ENCODE measurements around the gene PKN1. TPM values are rescaled to one million over a fixed set of nuclear protein-coding genes. Genes with fewer than 3 reads are reported as not detected.

Gene PKN1
- polyA plus RNA-seq, 3 donors, result 49.5 to 119 (median 49.6) TPM

- Histone ChIP-seq H4K20me1 (ENCODE audit: insufficient read depth, low read length) (peaks cover 100% of the 10 kb centered on the region), H3K4me2 (replicated peaks; ENCODE audit: extremely low read depth, low read length, poor library complexity, severe bottlenecking) (no peak overlapping the region), H3K9ac (ENCODE audit: insufficient read depth, low read length, poor library complexity, severe bottlenecking) (no peak overlapping the region), H3K4me1 (ENCODE audit: control insufficient read depth in 1 of 2, insufficient read depth in 2 of 2, low read length in 2 of 2) (peaks cover 3 to 8% of the 10 kb centered on the region in 2 donors), H2AFZ (ENCODE audit: insufficient read depth, low read depth, low read length, poor library complexity, severe bottlenecking) (no peak overlapping the region), H3K36me3 (replicated peaks in 1 of 2; ENCODE audit: control insufficient read depth in 1 of 2, insufficient read depth in 2 of 2, low read length in 2 of 2) (peaks cover 86 to 95% of the 10 kb centered on the region in 2 donors), H3K4me3 (replicated peaks in 1 of 3; ENCODE audit: low read depth in 2 of 3, low read length in 3 of 3) (no peak overlapping the region), H3K27me3 (ENCODE audit: control insufficient read depth in 2 of 2, insufficient read depth in 2 of 2, low read length in 2 of 2) (no peaks in the 10 kb centered on the region), H3K27ac (ENCODE audit: low read depth in 1 of 2, low read length in 2 of 2) (no peak overlapping the region), H3K9me3 (replicated peaks in 1 of 2; ENCODE audit: control insufficient read depth in 1 of 2, insufficient read depth in 1 of 2, low read length in 2 of 2) (no peaks in the 10 kb centered on the region), H3K79me2 (ENCODE audit: insufficient read depth, low read length) (peaks cover 74% of the 10 kb centered on the region)
- H3K36me3 Mint-ChIP-seq, result peaks cover 67 to 91% of the 10 kb centered on the region in 2 donors
- H3K27me3 Mint-ChIP-seq (ENCODE audit: low read depth in 3 of 3), result peaks cover 0 to 2% (median 0%) of the 10 kb centered on the region in 3 donors
- no peak for TF ChIP-seq CTCF (IDR thresholded peaks at IDR 0.05)
- H3K4me3 Mint-ChIP-seq, result no peak overlapping the region
- intact Hi-C loops (cut with micrococcal nuclease), result loop anchor here in 1 of 2 donors (10.0 kb wide), 1 partner anchor 265 kb away; no protein-coding TSS in a partner anchor
- 94% methylated on average over 38 of the region's 38 CpGs for WGBS (ENCODE audit: insufficient coverage)
- H3K4me1 Mint-ChIP-seq, result peaks cover 8% of the 10 kb centered on the region
- H3K27ac Mint-ChIP-seq, result peak overlapping the region in 6 of 7 donors; percentile 30 to 69 (median 64)
- peaks cover 0 to 3% (median 2%) of the 10 kb centered on the region in 7 donors for H3K9me3 Mint-ChIP-seq
- DNase-seq, result no peak
These were observed 23.7 kb upstream of the PKN1 start for GRCh38 chr19:14409146-14410023.

- no peak for TF ChIP-seq CTCF (IDR thresholded peaks at IDR 0.05)
- H3K9me3 Mint-ChIP-seq, result peaks cover 0 to 3% (median 2%) of the 10 kb centered on the region in 7 donors
- 89% methylated on average over 31 of the region's 44 CpGs for WGBS (ENCODE audit: insufficient coverage)
- no peak overlapping the region for H3K9ac ChIP-seq (ENCODE audit: insufficient read depth, low read length, poor library complexity, severe bottlenecking)
- H3K9me3 ChIP-seq (replicated peaks in 1 of 2; ENCODE audit: control insufficient read depth in 1 of 2, insufficient read depth in 1 of 2, low read length in 2 of 2), result no peaks in the 10 kb centered on the region
- no peak for DNase-seq
- H3K27ac ChIP-seq (ENCODE audit: low read depth in 1 of 2, low read length in 2 of 2), result no peak overlapping the region
- no peak overlapping the region for H3K4me3 ChIP-seq (replicated peaks in 1 of 3; ENCODE audit: low read depth in 2 of 3, low read length in 3 of 3)
- intact Hi-C loops (cut with micrococcal nuclease), result no loop called here
- H3K4me3 Mint-ChIP-seq, result no peak overlapping the region
- peaks cover 76 to 86% of the 10 kb centered on the region in 2 donors for H3K36me3 ChIP-seq (replicated peaks in 1 of 2; ENCODE audit: control insufficient read depth in 1 of 2, insufficient read depth in 2 of 2, low read length in 2 of 2)
- H3K27ac Mint-ChIP-seq, result peak overlapping the region in 3 of 7 donors; percentile 26 to 67 (median 64)
- H3K79me2 ChIP-seq (ENCODE audit: insufficient read depth, low read length), result peaks cover 83% of the 10 kb centered on the region
- no peak overlapping the region for H2AFZ ChIP-seq (ENCODE audit: insufficient read depth, low read depth, low read length, poor library complexity, severe bottlenecking)
- H3K27me3 Mint-ChIP-seq (ENCODE audit: low read depth in 3 of 3), result peaks cover 0 to 3% (median 0%) of the 10 kb centered on the region in 3 donors
- H3K36me3 Mint-ChIP-seq, result peaks cover 63 to 82% of the 10 kb centered on the region in 2 donors
- H3K4me1 Mint-ChIP-seq, result peaks cover 14% of the 10 kb centered on the region
- H4K20me1 ChIP-seq (ENCODE audit: insufficient read depth, low read length), result peaks cover 100% of the 10 kb centered on the region
- no peak overlapping the region for H3K4me2 ChIP-seq (replicated peaks; ENCODE audit: extremely low read depth, low read length, poor library complexity, severe bottlenecking)
- H3K27me3 ChIP-seq (ENCODE audit: control insufficient read depth in 2 of 2, insufficient read depth in 2 of 2, low read length in 2 of 2), result no peaks in the 10 kb centered on the region
- peaks cover 3 to 10% of the 10 kb centered on the region in 2 donors for H3K4me1 ChIP-seq (ENCODE audit: control insufficient read depth in 1 of 2, insufficient read depth in 2 of 2, low read length in 2 of 2)
These were observed 22.7 kb upstream of the PKN1 start for GRCh38 chr19:14410091-14411051.

Measured in CD14-positive monocyte (primary cell).